ENCODE measurements around the gene CRYGB.

CRYGB gene

DNA sequence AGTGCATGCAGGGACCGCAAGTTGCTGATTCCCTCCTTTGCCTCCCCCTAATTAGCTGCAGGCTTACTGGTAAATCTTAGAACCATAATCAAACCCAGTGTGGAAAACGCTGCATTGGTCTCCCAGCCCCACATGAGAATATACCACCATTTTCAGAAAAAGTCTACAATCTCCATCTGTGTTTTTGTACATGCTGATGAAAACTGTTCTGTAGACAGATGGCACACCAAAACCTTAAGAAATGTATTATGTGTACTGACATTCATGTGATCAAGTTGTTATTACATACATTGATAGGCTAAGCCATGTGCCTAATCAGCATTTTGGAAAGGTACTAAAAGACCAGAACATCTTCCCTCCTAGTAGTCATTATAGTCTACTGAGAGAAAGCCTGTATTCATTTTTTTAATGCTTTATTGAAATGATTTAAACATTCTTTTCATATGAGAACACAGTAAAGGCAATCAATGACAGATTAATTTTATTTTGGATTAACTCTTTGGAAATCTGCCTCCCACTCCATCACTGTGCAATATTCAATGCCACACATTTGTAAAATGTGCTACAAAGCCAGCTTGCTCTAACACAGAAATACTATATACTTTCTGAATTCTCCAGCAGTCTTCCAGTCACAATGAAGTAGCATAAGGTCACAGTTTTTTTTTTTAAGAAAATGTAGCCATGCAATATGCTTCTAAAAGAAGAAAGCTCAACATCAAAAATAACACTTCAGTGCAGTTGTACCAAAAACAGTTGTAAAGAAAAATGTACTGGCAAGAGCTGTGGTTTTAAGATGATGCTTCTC lies 19.2 kb upstream of the CRYGB start:
- no peak for DNase-seq
- no peaks in the 10 kb centered on the region for H3K27me3 ChIP-seq (ENCODE audit: insufficient read depth, low read depth, severe bottlenecking)
- no peaks in the 10 kb centered on the region for H3K9me3 ChIP-seq (ENCODE audit: severe bottlenecking)
- no peak overlapping the region for H3K4me3 ChIP-seq (ENCODE audit: low read depth, low read length)
- no peaks in the 10 kb centered on the region for H3K36me3 ChIP-seq
- no peak for TF ChIP-seq CTCF (IDR thresholded peaks at IDR 0.05; ENCODE audit: low read depth, low read length)
- H3K27ac ChIP-seq = no peak overlapping the region

DNA sequence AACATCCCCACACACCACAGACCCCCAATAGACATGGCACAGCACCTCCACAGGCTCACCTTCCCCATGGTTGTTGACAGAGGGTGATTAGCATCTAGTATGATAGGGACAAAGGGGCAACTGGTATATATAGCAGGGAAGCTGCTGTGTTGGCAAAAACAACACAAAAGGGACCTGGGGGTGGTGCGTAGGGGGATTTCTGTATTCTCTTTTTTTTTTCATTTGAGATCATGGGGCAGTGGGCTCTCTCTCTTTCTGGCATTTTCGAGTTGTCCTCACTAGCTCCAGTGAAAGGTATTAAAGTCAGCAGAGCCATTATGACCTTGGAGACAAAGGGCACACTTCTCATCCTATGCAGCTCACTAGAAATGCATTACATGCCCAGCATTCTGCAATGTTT lies 17.5 kb upstream of the CRYGB start, which contains the start of gene CRYGA:
CRYGA (minus strand) TSS at position 101 of the 400 bp plus-strand sequence; CDS start at position 68, 33 bp downstream.
- Histone ChIP-seq H3K27me3 (ENCODE audit: insufficient read depth, low read depth, severe bottlenecking) (no peaks in the 10 kb centered on the region), H3K4me3 (ENCODE audit: low read depth, low read length) (no peak within 1 kb of the TSS), H3K27ac (no peak within 1 kb of the TSS), H3K9me3 (ENCODE audit: severe bottlenecking) (no peaks in the 10 kb centered on the region), H3K36me3 (no peaks in the 10 kb centered on the region)
- no peak for TF ChIP-seq CTCF (IDR thresholded peaks at IDR 0.05; ENCODE audit: low read depth, low read length)
- DNase-seq = no peak

GRCh38 chr2:208156439-208156838 lies 10.5 kb upstream of the CRYGB start:
- Histone ChIP-seq H3K4me3 (ENCODE audit: low read depth, low read length) (no peak overlapping the region), H3K27ac (no peak overlapping the region), H3K36me3 (no peaks in the 10 kb centered on the region), H3K27me3 (ENCODE audit: insufficient read depth, low read depth, severe bottlenecking) (no peaks in the 10 kb centered on the region), H3K9me3 (ENCODE audit: severe bottlenecking) (no peaks in the 10 kb centered on the region)
- no peak for TF ChIP-seq CTCF (IDR thresholded peaks at IDR 0.05; ENCODE audit: low read depth, low read length)
- DNase-seq = no peak

- H3K36me3 ChIP-seq = no peaks in the 10 kb centered on the region
- DNase-seq = no peak
- no peak overlapping the region for H3K27ac ChIP-seq
- H3K27me3 ChIP-seq (ENCODE audit: insufficient read depth, low read depth, severe bottlenecking) = no peaks in the 10 kb centered on the region
- TF ChIP-seq CTCF (IDR thresholded peaks at IDR 0.05; ENCODE audit: low read depth, low read length) = no peak
- H3K9me3 ChIP-seq (ENCODE audit: severe bottlenecking) = no peaks in the 10 kb centered on the region
- no peak overlapping the region for H3K4me3 ChIP-seq (ENCODE audit: low read depth, low read length)
Measured at GRCh38 chr2:208153156-208153555, 7.2 kb upstream of the CRYGB start.

DNA sequence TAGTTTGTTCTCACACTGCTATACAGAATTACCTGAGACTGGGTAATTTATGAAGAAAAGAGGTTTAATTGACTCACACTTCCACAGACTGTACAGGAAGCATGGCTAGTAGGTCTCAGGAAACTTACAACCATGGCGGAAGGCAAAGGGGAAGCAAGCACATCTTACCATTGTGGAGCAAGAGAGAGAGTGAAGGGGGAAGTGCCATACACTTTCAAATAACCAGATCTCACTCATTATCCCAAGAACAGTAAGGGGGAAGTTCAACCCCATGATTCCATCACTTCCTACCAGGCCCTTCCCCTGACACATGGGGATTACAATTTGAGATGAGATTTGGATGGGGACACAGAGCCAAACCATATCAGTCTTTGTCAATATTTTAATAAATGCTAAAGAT lies 5.0 kb upstream of the CRYGB start:
- DNase-seq = no peak
- no peaks in the 10 kb centered on the region for H3K36me3 ChIP-seq
- no peak for TF ChIP-seq CTCF (IDR thresholded peaks at IDR 0.05; ENCODE audit: low read depth, low read length)
- H3K27me3 ChIP-seq (ENCODE audit: insufficient read depth, low read depth, severe bottlenecking) = no peaks in the 10 kb centered on the region
- no peak overlapping the region for H3K27ac ChIP-seq
- no peaks in the 10 kb centered on the region for H3K9me3 ChIP-seq (ENCODE audit: severe bottlenecking)
- H3K4me3 ChIP-seq (ENCODE audit: low read depth, low read length) = no peak overlapping the region

- no peaks in the 10 kb centered on the region for H3K27me3 ChIP-seq (ENCODE audit: insufficient read depth, low read depth, severe bottlenecking)
- no peak overlapping the region for H3K27ac ChIP-seq
- H3K9me3 ChIP-seq (ENCODE audit: severe bottlenecking) = no peaks in the 10 kb centered on the region
- DNase-seq = no peak
- no peaks in the 10 kb centered on the region for H3K36me3 ChIP-seq
- H3K4me3 ChIP-seq (ENCODE audit: low read depth, low read length) = no peak overlapping the region
- TF ChIP-seq CTCF (IDR thresholded peaks at IDR 0.05; ENCODE audit: low read depth, low read length) = no peak
Measured at GRCh38 chr2:208150094-208150493, 4.1 kb upstream of the CRYGB start.

All from WERI-Rb-1 (cell line).